Right forelimb (tissue), 1 donor: ENCODE measurements around the gene IL4I1.

Source experiments
- DNase-seq: peaks from one replicate; pipeline ENCODE4 v3.0.0-alpha.2; 2018

IL4I1 gene

DNA sequence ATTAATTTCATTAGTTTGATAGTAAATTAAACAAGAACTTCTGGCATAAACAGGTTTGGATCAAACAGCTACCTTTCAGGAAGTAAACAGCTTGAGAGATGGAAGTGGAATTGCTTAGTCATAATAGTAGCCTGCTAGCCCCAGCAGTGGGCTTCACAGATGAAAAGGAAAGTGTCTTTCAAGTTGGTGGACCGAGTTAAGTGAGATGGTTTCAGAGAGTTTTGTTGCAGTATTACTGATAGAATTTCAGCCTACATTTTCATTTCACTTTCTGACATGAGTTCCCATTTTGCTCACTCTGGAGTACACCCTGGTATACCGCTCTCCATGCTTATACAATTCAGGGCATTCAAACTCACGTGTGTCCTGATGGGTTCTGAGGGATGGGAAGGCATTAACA is 47.7 kb downstream of the IL4I1 start:
- no peak for DNase-seq

DNA sequence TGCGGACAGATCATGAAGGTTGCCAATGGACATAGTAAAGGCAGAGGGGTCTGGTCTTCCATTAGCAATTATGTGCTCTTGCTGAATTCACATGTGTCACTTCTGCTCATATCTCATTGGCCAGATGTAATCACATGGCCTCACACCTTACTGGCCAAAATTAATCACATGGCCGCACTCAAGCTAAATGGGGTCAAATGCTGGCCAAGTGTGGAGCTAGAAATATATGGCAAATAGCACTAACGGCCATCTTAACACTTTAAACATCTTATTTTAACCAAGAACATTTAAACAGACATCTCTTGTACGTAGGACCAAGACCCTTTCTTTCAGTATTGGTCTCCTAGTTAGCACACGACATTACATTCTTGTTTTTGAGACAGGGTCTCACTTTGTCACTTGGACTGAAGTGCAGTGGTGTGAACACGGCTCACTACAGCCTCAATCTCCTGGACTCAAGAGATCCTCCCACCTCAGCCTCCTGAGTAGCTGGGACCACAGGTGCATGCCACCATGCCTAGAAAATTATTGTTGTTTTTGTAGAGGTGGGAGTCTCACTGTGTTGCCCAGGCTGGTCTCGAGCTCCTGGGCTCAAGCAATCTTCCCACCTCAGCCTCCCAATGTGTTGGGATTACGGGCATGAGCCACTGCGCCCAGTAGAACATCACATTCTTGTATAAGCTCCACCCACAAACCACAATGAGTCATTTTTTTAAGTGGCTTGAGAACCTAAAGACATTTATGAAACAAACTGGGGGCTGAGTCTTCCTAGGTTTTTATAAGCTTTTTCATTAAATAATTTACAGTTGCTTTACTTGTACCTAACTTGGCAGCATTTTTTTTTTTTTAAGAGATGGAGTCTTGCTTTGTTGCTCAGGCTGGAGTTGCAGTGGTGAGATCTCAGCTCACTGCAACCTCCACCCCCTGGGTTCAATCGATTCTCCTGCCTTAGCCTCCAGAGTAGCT is 48.7 kb downstream of the IL4I1 start:
- DNase-seq = no peak

DNA sequence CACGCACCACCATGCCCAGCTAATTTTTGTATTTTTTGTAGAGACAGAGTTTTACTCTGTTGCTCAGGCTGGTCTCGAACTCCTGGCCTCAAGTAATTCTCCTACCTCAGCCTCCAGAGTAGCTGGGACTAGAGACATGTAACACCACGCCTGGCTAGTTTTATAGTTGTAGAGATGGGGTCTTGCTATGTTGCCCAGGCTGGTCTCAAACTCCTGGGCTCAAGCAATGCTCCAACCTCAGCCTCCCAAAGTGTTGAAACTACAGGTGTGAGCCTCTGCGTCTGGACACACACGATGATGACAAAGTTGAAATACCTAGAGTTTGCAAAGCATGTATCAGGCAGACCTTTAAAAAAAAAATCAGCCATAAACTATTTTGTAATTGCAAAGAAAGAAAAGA is 50.3 kb downstream of the IL4I1 start:
- DNase-seq = no peak

DNA sequence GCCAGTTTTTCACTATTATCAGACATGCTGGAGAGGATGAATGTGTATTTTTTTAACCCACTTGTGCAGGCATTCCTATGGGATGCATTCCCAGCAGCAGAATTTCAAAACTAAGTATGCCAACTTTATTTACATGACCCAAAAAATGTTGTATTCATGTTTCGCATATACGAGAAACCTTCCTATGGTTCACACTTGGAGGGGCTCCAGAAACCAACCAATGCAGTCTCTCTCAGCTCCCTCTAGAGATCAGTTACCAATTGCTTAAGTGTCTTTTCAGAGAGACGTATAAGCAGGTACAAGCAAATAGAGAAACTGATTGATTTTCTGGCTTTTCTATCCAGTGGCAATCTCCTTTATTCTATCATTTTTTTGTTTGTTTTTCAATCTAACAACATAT is 51.3 kb downstream of the IL4I1 start:
- no peak for DNase-seq

DNA sequence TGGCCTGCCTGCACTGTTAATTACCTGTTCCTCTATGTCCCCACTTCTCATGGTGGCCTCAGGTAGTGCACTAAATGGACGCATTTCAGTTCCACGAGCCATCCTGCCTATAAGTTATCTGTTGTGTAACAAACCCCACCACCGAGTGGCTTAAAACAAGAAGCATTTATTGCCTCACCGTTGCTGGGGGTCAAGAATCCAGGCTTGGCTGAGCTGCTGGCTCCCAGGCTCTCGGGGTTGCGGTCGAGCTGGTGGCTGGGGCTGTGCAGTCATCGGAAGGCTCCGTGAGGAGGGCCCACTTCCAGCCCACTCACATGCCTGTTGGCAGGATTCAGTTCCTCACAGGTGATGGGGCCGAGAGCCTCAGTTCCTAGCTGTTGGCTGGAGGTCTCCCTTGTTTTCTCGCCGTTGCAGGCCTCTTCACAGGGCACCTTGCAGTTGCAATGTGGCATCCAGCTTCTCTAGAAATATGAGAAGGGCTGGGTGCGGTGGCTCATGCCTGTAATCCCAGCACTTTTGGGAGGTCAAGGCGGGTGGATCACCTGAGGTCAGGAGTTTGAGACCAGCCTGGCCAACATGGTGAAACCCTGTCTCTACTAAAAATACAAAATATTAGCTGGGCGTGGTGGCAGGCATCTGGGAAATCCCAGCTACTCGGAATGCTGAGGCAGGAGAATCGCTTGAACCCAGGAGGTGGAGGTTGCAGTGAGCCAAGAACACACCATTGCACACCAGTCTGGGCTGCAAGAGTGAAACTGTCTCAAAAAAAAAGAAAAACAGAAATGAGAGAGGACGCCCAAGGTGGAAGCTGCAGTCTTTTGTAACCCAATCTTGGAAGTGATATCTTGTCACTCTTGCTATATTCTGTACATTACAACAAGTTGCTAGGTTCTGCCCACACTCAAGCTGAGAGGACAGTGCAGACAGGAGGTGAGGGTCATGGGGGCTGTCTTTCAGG is 52.3 kb downstream of the IL4I1 start:
- no peak for DNase-seq

DNA sequence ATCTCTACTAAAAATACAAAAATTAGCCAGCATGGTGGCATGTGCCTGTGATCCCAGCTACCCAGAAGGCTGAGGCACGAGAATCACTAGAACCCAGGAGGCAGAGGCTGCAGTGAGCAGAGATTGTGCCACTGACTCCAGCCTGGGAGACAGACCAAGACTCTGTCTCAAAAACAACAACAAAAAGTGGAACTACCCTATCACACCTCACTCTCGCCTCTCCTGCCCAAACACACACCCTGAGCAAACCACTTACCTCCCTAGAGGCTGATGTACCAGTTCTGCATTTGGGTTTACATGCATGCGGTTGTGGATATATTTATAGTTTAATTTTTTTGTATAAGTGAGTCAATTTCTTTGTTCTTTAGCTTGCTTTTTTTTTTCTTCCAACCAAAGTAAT is 53.4 kb downstream of the IL4I1 start:
- no peak for DNase-seq

DNA sequence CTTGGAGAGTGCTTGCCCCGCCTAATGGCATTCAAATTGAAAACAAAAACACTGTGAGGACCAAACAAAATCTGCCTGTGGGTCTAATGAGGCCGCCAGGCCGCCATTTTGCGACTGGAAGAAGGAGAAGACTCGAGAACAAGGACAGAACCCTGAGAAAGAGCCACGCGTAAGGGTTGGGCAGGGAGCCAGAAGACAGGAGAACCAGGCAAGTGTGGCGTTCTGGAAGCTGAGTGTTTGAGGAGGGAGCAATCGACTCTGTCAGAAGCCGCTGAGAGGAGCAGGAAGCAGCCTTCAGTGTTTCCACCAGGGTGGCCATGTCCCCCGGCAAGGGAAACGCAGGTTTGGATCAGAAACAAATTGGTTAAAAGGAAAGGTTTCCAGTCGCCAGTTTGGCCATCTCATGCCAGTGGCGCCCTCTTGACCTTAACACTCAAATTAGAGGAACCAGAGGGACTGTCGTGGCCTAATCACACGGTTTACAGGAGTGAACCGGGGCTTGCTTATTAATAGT is 55.9 kb downstream of the IL4I1 start:
- DNase-seq = no peak

DNA sequence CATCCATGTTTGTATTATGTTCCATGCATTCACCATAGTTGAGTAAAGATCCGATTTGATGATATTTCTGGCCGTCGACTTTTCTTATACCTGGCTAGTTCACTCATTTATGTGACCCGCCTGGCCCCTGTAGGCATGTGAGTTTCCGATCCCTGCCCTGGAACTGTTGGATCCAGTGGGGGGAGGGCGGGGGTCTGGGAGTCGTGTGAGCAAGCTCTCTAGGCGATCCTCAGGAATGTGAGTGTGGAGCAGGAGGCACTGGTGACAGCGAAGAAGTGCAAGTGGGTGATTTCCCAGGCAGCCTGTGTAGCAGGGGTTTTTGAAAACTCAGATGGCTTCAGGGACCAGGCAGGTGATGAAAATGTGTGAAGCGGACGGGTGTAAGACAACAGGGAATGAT is 56.4 kb downstream of the IL4I1 start:
- DNase-seq = no peak

DNA sequence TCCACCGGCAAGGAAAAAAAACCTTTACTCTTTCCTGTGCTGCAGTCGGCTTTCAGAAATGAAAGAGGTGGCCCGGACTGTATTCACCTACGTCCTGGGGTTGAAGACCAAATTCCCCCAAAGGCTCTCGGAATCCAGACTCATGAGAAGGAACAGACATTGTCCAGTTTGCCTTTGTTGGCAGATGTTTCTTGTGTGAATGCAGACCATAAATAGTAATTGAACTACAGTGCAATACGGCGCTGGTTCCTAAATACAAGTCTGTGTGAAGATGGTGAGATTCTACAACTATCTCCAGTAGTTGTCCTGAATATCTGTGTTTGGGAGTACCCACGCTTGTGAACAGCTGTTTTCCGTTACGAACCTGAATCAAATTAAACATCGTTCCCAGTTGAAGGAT is 57.0 kb downstream of the IL4I1 start:
- no peak for DNase-seq
